DND-41 (cell line): Measurements from ENCODE around the gene PPM1M.

Source experiments
- EZH2 ChIP-seq: IDR thresholded peaks from 3 replicates; pipeline ENCODE4 v1.6.1; 2012; ENCODE audit warnings: borderline replicate concordance, low read depth, mild to moderate bottlenecking, moderate library complexity, low read length, inconsistent platforms; ENCODE audit not compliant: severe bottlenecking
- TF ChIP-seq, protein P1 (sequence below): IDR thresholded peaks from 2 replicates; pipeline ENCODE4 v1.5.1; 2012; ENCODE audit warnings: borderline replicate concordance, low read length, moderate library complexity, mild to moderate bottlenecking; ENCODE audit not compliant: poor library complexity, severe bottlenecking; ENCODE audit errors: extremely low read depth

DNA sequence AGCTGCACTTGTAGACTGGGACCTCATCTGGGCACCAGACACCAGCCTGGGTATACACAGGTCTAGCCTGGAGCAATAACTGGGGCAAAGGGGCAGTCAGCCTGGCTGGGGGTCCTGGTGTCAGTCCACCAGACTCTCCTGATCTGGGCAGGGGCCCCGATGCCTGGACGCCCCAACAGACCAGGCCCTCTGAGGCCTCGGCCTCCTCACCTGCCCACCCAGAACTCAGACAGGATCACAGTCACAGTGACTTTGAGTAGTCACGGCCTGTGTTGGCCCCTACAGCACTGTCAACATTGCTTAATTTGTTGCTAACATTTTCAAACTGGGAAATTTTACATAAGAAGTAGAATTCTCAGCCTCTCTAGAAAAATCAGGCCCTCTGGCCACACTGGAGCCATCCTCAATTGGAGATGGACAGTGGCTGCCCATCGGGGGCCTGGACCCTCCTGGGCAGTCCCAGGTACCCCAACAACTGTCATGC is 12.4 kb upstream of the PPM1M start:
- TF ChIP-seq, protein P1, sequence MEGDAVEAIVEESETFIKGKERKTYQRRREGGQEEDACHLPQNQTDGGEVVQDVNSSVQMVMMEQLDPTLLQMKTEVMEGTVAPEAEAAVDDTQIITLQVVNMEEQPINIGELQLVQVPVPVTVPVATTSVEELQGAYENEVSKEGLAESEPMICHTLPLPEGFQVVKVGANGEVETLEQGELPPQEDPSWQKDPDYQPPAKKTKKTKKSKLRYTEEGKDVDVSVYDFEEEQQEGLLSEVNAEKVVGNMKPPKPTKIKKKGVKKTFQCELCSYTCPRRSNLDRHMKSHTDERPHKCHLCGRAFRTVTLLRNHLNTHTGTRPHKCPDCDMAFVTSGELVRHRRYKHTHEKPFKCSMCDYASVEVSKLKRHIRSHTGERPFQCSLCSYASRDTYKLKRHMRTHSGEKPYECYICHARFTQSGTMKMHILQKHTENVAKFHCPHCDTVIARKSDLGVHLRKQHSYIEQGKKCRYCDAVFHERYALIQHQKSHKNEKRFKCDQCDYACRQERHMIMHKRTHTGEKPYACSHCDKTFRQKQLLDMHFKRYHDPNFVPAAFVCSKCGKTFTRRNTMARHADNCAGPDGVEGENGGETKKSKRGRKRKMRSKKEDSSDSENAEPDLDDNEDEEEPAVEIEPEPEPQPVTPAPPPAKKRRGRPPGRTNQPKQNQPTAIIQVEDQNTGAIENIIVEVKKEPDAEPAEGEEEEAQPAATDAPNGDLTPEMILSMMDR = no peak
- no peak for TF ChIP-seq EZH2
